HG03060 (cell line): Measurements from ENCODE around the gene TYMP.
"Not testable (repeated sequence)": the region's sequence is repeated elsewhere in the genome, so short reads cannot be mapped to it uniquely, and the experiment has no call there.

Experiments
- ATAC-seq: cut with Tn5 transposase; IDR thresholded peaks from one replicate; pipeline ENCODE4 v1.9.1; 2021; ENCODE audit warnings: low read depth, moderate number of reproducible peaks; ENCODE audit not compliant: unreplicated experiment

TYMP gene

GRCh38 chr22:50525858-50526107 lies 4.0 kb downstream of the TYMP start:
- ATAC-seq: no peak

- ATAC-seq: peak; percentile 32
Measured at GRCh38 chr22:50525104-50525857, 4.5 kb downstream of the TYMP start, which contains the start of gene SCO2. Gene SCO2 (minus strand): TSS chr22:50525598. CDS start chr22:50524411, 1,187 bp downstream.

- no peak for ATAC-seq
Measured at GRCh38 chr22:50524676-50525103, 5.1 kb downstream of the TYMP start.

GRCh38 chr22:50523806-50524675 lies 5.8 kb downstream of the TYMP start:
- no peak for ATAC-seq

GRCh38 chr22:50523458-50523805 lies 6.4 kb downstream of the TYMP start:
- ATAC-seq: no peak

GRCh38 chr22:50522806-50523438 lies 6.9 kb downstream of the TYMP start:
- no peak for ATAC-seq

GRCh38 chr22:50522208-50522805 lies 7.5 kb downstream of the TYMP start:
- no peak for ATAC-seq

- ATAC-seq: no peak
Measured at GRCh38 chr22:50521710-50522109, 8.1 kb downstream of the TYMP start.

GRCh38 chr22:50520826-50521453 lies 8.9 kb downstream of the TYMP start:
- no peak for ATAC-seq

GRCh38 chr22:50520184-50520583 lies 9.6 kb downstream of the TYMP start:
- ATAC-seq: not testable (repeated sequence)

- ATAC-seq: no peak
Measured at GRCh38 chr22:50519151-50519550, 10.7 kb downstream of the TYMP start.

- no peak for ATAC-seq
Measured at GRCh38 chr22:50518606-50519005, 11.2 kb downstream of the TYMP start.

GRCh38 chr22:50517495-50518260 lies 12.1 kb downstream of the TYMP start:
- ATAC-seq: no peak

- ATAC-seq: no peak
Measured at GRCh38 chr22:50516891-50517290, 12.9 kb downstream of the TYMP start.

GRCh38 chr22:50516068-50516467 lies 13.7 kb downstream of the TYMP start:
- no peak for ATAC-seq

- no peak for ATAC-seq
Measured at GRCh38 chr22:50513175-50513574, 16.6 kb downstream of the TYMP start.

- no peak for ATAC-seq
Measured at GRCh38 chr22:50508897-50509296, 20.9 kb downstream of the TYMP start.

GRCh38 chr22:50507991-50508884 lies 21.6 kb downstream of the TYMP start, which contains the start of gene NCAPH2:
Gene NCAPH2 (plus strand): TSS chr22:50508224. CDS start chr22:50508338, 114 bp downstream.
- peak; percentile 73 for ATAC-seq
